MCF 10A (cell line): ENCODE measurements around the gene NOC2L. TPM values are rescaled to one million over a fixed set of nuclear protein-coding genes. Genes with fewer than 3 reads are reported as not detected.

Source experiments
- BruUV-seq: library from RNA; stranded (reverse); fragments of 400-500 nt; replicated peaks from 2 replicates; lab custom pipeline; 2021; lab: Mats Ljungman, UMichigan
- CTCF ChIA-PET: fragments of 300-600 bp; sonication (Branson Sonifier 250); formaldehyde crosslinking; extraction: SDS; loops from one replicate; lab custom pipeline; 2021; ENCODE audit warnings: antibody characterized with exemption, inconsistent platforms; lab: Yijun Ruan, JAX
- POLR2A ChIA-PET: fragments of 300-600, 350-650 bp; sonication (Branson Sonifier 250); formaldehyde crosslinking; extraction: SDS; loops from one replicate; lab custom pipeline; 2020; ENCODE audit warnings: antibody characterized with exemption, inconsistent platforms; lab: Yijun Ruan, JAX
- DNase-seq: peaks from one replicate; pipeline ENCODE4 v3.0.0-alpha.2; 2018; ENCODE audit not compliant: unreplicated experiment
- H3K27ac Mint-ChIP-seq: one replicate; pipeline ENCODE4 v1.8.0; 2022; ENCODE audit warnings: mild to moderate bottlenecking, low read depth, mixed read lengths; ENCODE audit not compliant: unreplicated experiment
- H3K27me3 Mint-ChIP-seq: one replicate; pipeline ENCODE4 v1.8.0; 2022; ENCODE audit warnings: mixed read lengths; ENCODE audit not compliant: insufficient read depth, unreplicated experiment
- H3K36me3 Mint-ChIP-seq: one replicate; pipeline ENCODE4 v1.8.0; 2022; ENCODE audit warnings: mild to moderate bottlenecking, moderate library complexity, mixed read lengths; ENCODE audit not compliant: insufficient read depth, unreplicated experiment
- H3K4me1 Mint-ChIP-seq: one replicate; pipeline ENCODE4 v1.8.0; 2022; ENCODE audit warnings: mixed read lengths; ENCODE audit not compliant: insufficient read depth, unreplicated experiment
- H3K4me3 Mint-ChIP-seq: one replicate; pipeline ENCODE4 v1.8.0; 2022; ENCODE audit warnings: mild to moderate bottlenecking, moderate library complexity, mixed read lengths; ENCODE audit not compliant: unreplicated experiment
- H3K9me3 Mint-ChIP-seq: one replicate; pipeline ENCODE4 v1.8.0; 2022; ENCODE audit warnings: mixed read lengths; ENCODE audit not compliant: unreplicated experiment
- intact Hi-C: fragments of 100-400 bp; cut with micrococcal nuclease; formaldehyde crosslinking; loops from 2 replicates; pipeline ENCODE4 v1.14.1; 2022
- total RNA-seq: library from RNA; stranded (reverse); gene quantifications from 2 replicates; pipeline ENCODE4 v1.2.3, GENCODE V29; 2022
- TF ChIP-seq, protein P1 (sequence below): fragments of 200-600 bp; IDR thresholded peaks from one replicate; pipeline ENCODE4 v1.8.0; 2022; ENCODE audit warnings: antibody characterized with exemption, mild to moderate bottlenecking; ENCODE audit not compliant: unreplicated experiment

NOC2L gene
- total RNA-seq, 1 experiment from 2014 or later: 136 TPM

DNA sequence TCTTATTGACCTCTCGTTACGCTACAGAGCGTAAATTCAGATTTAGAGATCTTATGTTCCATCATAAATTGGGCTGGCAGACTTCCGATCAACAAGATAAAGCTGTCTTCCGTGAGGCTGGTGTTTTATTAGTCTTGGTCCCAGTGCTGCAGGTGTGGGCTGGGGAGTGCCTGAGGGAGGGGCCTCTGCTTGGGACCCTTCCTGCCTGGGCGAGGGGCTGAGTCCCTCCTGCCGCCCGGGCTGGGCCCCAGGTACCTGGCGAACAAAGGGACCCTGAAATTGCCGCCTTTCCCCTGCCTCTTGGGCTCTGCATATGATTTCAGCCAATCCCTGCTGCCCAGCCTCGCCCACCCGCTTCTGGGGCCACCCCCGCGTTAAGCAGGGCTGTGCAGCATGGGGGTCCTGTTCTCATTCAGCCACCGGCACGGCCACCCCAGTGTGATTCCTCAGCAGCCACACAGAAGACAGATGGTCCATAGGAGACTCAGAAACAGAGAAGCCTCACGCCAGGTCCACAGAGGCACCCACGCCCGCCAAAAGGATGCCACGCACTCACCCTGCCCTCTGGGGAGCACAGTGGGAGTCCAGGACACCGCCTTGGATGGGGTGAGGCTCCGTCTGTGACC lies 41.5 kb downstream of the NOC2L start:
- ChIA-PET CTCF (no interaction called here), POLR2A (no interaction called here)
- peaks cover 13% of the 10 kb centered on the region for H3K4me1 Mint-ChIP-seq
- H3K36me3 Mint-ChIP-seq: peaks cover 9% of the 10 kb centered on the region
- no peaks in the 10 kb centered on the region for H3K9me3 Mint-ChIP-seq
- TF ChIP-seq, protein P1, sequence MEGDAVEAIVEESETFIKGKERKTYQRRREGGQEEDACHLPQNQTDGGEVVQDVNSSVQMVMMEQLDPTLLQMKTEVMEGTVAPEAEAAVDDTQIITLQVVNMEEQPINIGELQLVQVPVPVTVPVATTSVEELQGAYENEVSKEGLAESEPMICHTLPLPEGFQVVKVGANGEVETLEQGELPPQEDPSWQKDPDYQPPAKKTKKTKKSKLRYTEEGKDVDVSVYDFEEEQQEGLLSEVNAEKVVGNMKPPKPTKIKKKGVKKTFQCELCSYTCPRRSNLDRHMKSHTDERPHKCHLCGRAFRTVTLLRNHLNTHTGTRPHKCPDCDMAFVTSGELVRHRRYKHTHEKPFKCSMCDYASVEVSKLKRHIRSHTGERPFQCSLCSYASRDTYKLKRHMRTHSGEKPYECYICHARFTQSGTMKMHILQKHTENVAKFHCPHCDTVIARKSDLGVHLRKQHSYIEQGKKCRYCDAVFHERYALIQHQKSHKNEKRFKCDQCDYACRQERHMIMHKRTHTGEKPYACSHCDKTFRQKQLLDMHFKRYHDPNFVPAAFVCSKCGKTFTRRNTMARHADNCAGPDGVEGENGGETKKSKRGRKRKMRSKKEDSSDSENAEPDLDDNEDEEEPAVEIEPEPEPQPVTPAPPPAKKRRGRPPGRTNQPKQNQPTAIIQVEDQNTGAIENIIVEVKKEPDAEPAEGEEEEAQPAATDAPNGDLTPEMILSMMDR: no peak
- intact Hi-C loops: no loop called here
- no peak for DNase-seq
- H3K27me3 Mint-ChIP-seq: peaks cover 74% of the 10 kb centered on the region
- no peak overlapping the region for H3K27ac Mint-ChIP-seq
- H3K4me3 Mint-ChIP-seq: no peak overlapping the region
- BruUV-seq: no TSS peak

DNA sequence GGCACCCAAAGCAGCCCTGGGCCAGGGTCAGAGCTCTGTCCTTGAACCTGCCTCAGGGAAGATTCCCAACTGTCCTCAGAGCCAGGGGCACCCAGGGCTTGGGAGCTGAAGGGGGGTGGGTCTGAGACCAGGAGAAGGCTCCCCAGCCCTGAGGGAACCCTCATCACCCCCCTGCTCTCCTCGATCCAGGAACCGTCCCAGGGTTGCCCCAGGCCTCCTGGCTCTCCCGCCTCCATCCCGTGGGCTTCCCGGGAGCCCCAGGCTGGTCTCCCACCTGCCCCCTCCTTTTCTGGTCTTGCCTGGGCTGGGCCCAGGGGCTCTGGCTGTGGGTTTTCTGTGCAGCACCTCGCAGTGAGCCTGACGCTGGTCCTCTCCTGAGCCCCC lies 42.0 kb downstream of the NOC2L start:
- CTCF ChIA-PET: no interaction called here
- peaks cover 13% of the 10 kb centered on the region for H3K4me1 Mint-ChIP-seq
- H3K27me3 Mint-ChIP-seq: peaks cover 74% of the 10 kb centered on the region

DNA sequence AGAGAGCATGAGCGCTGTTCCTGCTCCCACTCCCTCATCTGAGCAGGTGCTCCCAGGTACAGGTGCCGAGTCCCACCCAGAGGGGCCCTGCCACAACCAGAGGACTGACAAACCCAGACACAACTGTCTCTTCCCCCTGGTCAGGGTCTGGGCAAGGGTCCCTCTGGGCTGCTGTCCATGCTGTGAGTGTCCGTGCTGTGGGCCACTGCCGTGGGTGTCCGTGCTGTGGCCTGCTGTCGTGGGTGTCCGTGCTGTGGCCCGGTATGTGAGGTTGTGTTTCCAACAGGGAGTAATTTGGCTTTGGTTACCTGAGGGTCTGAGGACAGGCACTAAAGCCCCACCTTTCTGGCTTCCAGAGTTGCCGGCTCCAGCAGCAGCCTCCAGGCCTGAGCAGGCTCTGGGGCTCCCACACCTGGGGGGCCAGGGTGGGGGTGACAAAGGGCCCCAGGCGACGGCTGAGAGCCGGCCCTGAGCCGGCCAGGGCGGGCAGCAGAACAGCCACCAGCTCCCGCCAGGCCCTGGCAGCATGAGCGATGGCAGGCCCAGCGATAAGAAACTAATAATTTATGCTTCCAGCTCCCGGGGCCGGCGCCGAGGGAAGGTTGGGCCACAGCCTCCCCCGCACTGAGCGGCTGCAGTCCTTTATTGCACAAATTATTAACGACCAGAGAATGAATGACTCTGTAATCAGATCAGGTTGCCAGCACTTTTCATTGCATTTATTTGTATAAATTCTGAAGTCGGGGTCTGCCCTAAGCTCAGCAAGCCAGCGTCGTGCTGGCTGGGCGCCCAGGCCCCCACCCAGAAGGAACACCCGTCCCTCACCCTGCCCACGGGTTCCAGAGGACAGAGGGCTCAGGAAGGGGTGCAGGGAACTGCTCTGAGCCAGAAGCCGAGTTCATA lies 42.6 kb downstream of the NOC2L start:
- no peak overlapping the region for H3K27ac Mint-ChIP-seq
- no TSS peak for BruUV-seq
- intact Hi-C loops: no loop called here
- peaks cover 10% of the 10 kb centered on the region for H3K36me3 Mint-ChIP-seq
- peaks cover 12% of the 10 kb centered on the region for H3K4me1 Mint-ChIP-seq
- H3K27me3 Mint-ChIP-seq: peaks cover 72% of the 10 kb centered on the region
- no peak for DNase-seq
- ChIA-PET POLR2A (interaction anchor here (0.5 kb wide), 1 partner anchor 25 kb away, joined by 3 read pairs; no protein-coding TSS in a partner anchor), CTCF (interaction anchor here (0.6 kb wide), 1 partner anchor 1610 kb away, joined by 3 read pairs; the partner anchor contains the start of gene PANK4)
- TF ChIP-seq, protein P1: no peak
- no peak overlapping the region for H3K4me3 Mint-ChIP-seq
- H3K9me3 Mint-ChIP-seq: no peaks in the 10 kb centered on the region

More for the DNA sequence above, 42.0 kb downstream of the NOC2L start:
- intact Hi-C loops: no loop called here
- peaks cover 10% of the 10 kb centered on the region for H3K36me3 Mint-ChIP-seq
- TF ChIP-seq, protein P1: no peak
- H3K27ac Mint-ChIP-seq: no peak overlapping the region
- H3K9me3 Mint-ChIP-seq: no peaks in the 10 kb centered on the region
- no peak for DNase-seq
- no TSS peak for BruUV-seq
- POLR2A ChIA-PET: no interaction called here
- H3K4me3 Mint-ChIP-seq: no peak overlapping the region
